22Rv1 (cell line): Measurements from ENCODE around the gene GTF2E1.

ENCODE experiments used
- CTCF ChIP-seq: fragments of 450-650 bp; IDR thresholded peaks from 2 replicates; pipeline ENCODE4 v1.5.1; 2017; ENCODE audit warnings: mild to moderate bottlenecking
- ZFX ChIP-seq: fragments of 450-650 bp; IDR thresholded peaks from 2 replicates; pipeline ENCODE4 v1.6.1; 2017; ENCODE audit warnings: antibody characterized with exemption, borderline replicate concordance

- no peak for TF ChIP-seq CTCF
- no peak for TF ChIP-seq ZFX
Measured at GRCh38 chr3:120791913-120792312, 49.4 kb downstream of the GTF2E1 start.
